NCI-H2196 (cell line): Measurements from ENCODE around the gene DUSP1.

Experiments
- DNase-seq: peaks from one replicate; lab custom pipeline; 2025; ENCODE audit not compliant: unreplicated experiment; lab: John Stamatoyannopoulos, UW

The DUSP1 gene

GRCh38 chr5:172765766-172766286 is 5.2 kb downstream of the DUSP1 start:
- no peak for DNase-seq

- peak; percentile 98 for DNase-seq
Observed at GRCh38 chr5:172764861-172765765, 5.9 kb downstream of the DUSP1 start.

- no peak for DNase-seq
Observed at GRCh38 chr5:172763120-172763464, 7.9 kb downstream of the DUSP1 start.

GRCh38 chr5:172762214-172763119 is 8.5 kb downstream of the DUSP1 start:
- DNase-seq: no peak

GRCh38 chr5:172760959-172761358 is 10.0 kb downstream of the DUSP1 start:
- DNase-seq: no peak

GRCh38 chr5:172760136-172760535 is 10.9 kb downstream of the DUSP1 start:
- DNase-seq: no peak

- no peak for DNase-seq
Observed at GRCh38 chr5:172758834-172759149, 12.2 kb downstream of the DUSP1 start.

- no peak for DNase-seq
Observed at GRCh38 chr5:172758077-172758833, 12.7 kb downstream of the DUSP1 start.

GRCh38 chr5:172757394-172758010 is 13.5 kb downstream of the DUSP1 start:
- no peak for DNase-seq

GRCh38 chr5:172756764-172757393 is 14.1 kb downstream of the DUSP1 start:
- DNase-seq: no peak

GRCh38 chr5:172754596-172755356 is 16.2 kb downstream of the DUSP1 start:
- DNase-seq: no peak

- DNase-seq: no peak
Observed at GRCh38 chr5:172753101-172753500, 17.9 kb downstream of the DUSP1 start.

- no peak for DNase-seq
Observed at GRCh38 chr5:172751761-172752510, 19.1 kb downstream of the DUSP1 start.

- DNase-seq: no peak
Observed at GRCh38 chr5:172749881-172750633, 20.9 kb downstream of the DUSP1 start.

- no peak for DNase-seq
Observed at GRCh38 chr5:172749076-172749475, 21.9 kb downstream of the DUSP1 start.

GRCh38 chr5:172748341-172748843 is 22.6 kb downstream of the DUSP1 start:
- no peak for DNase-seq

- no peak for DNase-seq
Observed at GRCh38 chr5:172747471-172747870, 23.5 kb downstream of the DUSP1 start.

- no peak for DNase-seq
Observed at GRCh38 chr5:172746725-172747124, 24.3 kb downstream of the DUSP1 start.
